Endothelial cell of umbilical vein (primary cell): Measurements from ENCODE around the gene SLC10A1. TPM values are rescaled to one million over a fixed set of nuclear protein-coding genes. Genes with fewer than 3 reads are reported as not detected.

Experiments used
- BruUV-seq: library from RNA; stranded (reverse); fragments of 400-500 nt; replicated peaks from 2 replicates; lab custom pipeline; 2021; lab: Mats Ljungman, UMichigan
- CTCF ChIA-PET: fragments of 300-600, 350-600 bp; sonication (Branson Sonifier 250); formaldehyde crosslinking; loops from one replicate; lab custom pipeline; 2021; ENCODE audit warnings: antibody characterized with exemption, inconsistent platforms; lab: Charles Lee
- POLR2A ChIA-PET: fragments of 300-600, 350-600 bp; sonication (Branson Sonifier 250); formaldehyde crosslinking; loops from one replicate; lab custom pipeline; 2021; ENCODE audit warnings: antibody characterized with exemption, inconsistent platforms; lab: Charles Lee
- DNase-seq: peaks from one replicate; pipeline ENCODE4 v3.0.0-alpha.2; 2011; ENCODE audit warnings: low read depth, low spot score
- FAIRE-seq: peaks from 2 replicates; lab custom pipeline; 2011; peaks lifted over from hg19 to GRCh38; lab: Jason Lieb, UNC
- H2AFZ ChIP-seq: 2 replicates; pipeline ENCODE4 v1.6.0; 2012; ENCODE audit warnings: low read depth, low read length, control low read depth, inconsistent platforms
- H3K27ac ChIP-seq: 2 replicates; pipeline ENCODE4 v1.5.1; 2011; ENCODE audit warnings: low read depth, mild to moderate bottlenecking, control low read depth, low read length, moderate library complexity; ENCODE audit not compliant: insufficient read depth
- H3K27me3 ChIP-seq, 2 experiments: 2 replicates each; pipeline versions ENCODE4 v1.6.0 to v1.6.1; 2011; ENCODE audit warnings: low read length in 2 of 2, mixed read lengths in 1 of 2; ENCODE audit not compliant: control insufficient read depth in 2 of 2, insufficient read depth in 2 of 2
- H3K36me3 ChIP-seq, 2 experiments: 2 replicates in 1 of 2; 3 replicates in 1 of 2; pipeline ENCODE4 v1.5.1; 2011; ENCODE audit warnings: low read length in 2 of 2, mild to moderate bottlenecking in 1 of 2, moderate library complexity in 1 of 2; ENCODE audit not compliant: control insufficient read depth in 2 of 2, insufficient read depth in 2 of 2; ENCODE audit errors: extremely low read depth in 1 of 2
- H3K4me1 ChIP-seq: 3 replicates; pipeline ENCODE4 v1.5.1; 2011; ENCODE audit warnings: mild to moderate bottlenecking, low read length; ENCODE audit not compliant: control insufficient read depth, insufficient read depth; ENCODE audit errors: extremely low read depth
- H3K4me2 ChIP-seq: 2 replicates; pipeline ENCODE4 v1.6.1; 2011; ENCODE audit warnings: low read length, control low read depth, mixed read lengths; ENCODE audit not compliant: insufficient read depth
- H3K4me3 ChIP-seq, 3 experiments: fragments of 200-600 bp in 1 of 3; sonication (generic), shearing (Covaris generic) in 1 of 3; replicated peaks in 1 of 3; 2 replicates each; pipeline ENCODE4 v1.5.1; 2011 to 2016; ENCODE audit warnings: control low read depth in 3 of 3, low read length in 3 of 3, mild to moderate bottlenecking in 2 of 3, inconsistent platforms in 1 of 3, low read depth in 1 of 3, moderate library complexity in 1 of 3; ENCODE audit not compliant: insufficient read depth in 1 of 3
- H3K79me2 ChIP-seq: 2 replicates; pipeline ENCODE4 v1.6.0; 2012; ENCODE audit warnings: low read length, inconsistent platforms; ENCODE audit not compliant: control insufficient read depth, insufficient read depth
- H3K9ac ChIP-seq: replicated peaks from 2 replicates; pipeline ENCODE3; 2011; ENCODE audit warnings: low read length, control low read depth; ENCODE audit not compliant: insufficient read depth; ENCODE audit errors: extremely low read depth
- H3K9me1 ChIP-seq: replicated peaks from 3 replicates; pipeline ENCODE4 v1.6.0; 2011; ENCODE audit warnings: mild to moderate bottlenecking, low read length; ENCODE audit not compliant: control insufficient read depth, insufficient read depth; ENCODE audit errors: extremely low read depth
- H3K9me3 ChIP-seq: replicated peaks from 2 replicates; pipeline ENCODE4 v1.5.1; 2012; ENCODE audit warnings: low read length, inconsistent platforms; ENCODE audit not compliant: control insufficient read depth, insufficient read depth
- H4K20me1 ChIP-seq: replicated peaks from 2 replicates; pipeline ENCODE3; 2011; ENCODE audit warnings: mild to moderate bottlenecking, low read length; ENCODE audit not compliant: control insufficient read depth, insufficient read depth; ENCODE audit errors: extremely low read depth
- CTCF ChIP-seq, 2 donors: IDR thresholded peaks; 1 replicate in 1 of 2; 2 replicates in 1 of 2; pipeline ENCODE4 v1.5.1; 2011; ENCODE audit warnings: low read length in 2 of 2, mild to moderate bottlenecking in 2 of 2, moderate library complexity in 2 of 2, control low read depth in 1 of 2, inconsistent platforms in 1 of 2, low read depth in 1 of 2; ENCODE audit not compliant: insufficient read depth in 1 of 2; ENCODE audit errors: extremely low read depth in 1 of 2
- EZH2 ChIP-seq: IDR thresholded peaks from 2 replicates; pipeline ENCODE4 v1.6.1; 2012; ENCODE audit warnings: borderline replicate concordance, low read depth, mild to moderate bottlenecking, moderate library complexity, low read length, inconsistent platforms; ENCODE audit not compliant: severe bottlenecking
- FOS ChIP-seq: IDR thresholded peaks from 2 replicates; pipeline ENCODE4 v1.6.1; 2011; ENCODE audit warnings: mild to moderate bottlenecking, low read length, moderate library complexity, borderline replicate concordance; ENCODE audit not compliant: insufficient read depth
- GATA2 ChIP-seq: IDR thresholded peaks from 2 replicates; pipeline ENCODE4 v1.7.0; 2011; ENCODE audit warnings: low read depth, mild to moderate bottlenecking, moderate library complexity, mixed read lengths, low read length; ENCODE audit not compliant: insufficient read length, insufficient read depth
- JUN ChIP-seq: IDR thresholded peaks from 2 replicates; pipeline ENCODE4 v1.6.1; 2011; ENCODE audit warnings: borderline replicate concordance, low read depth; ENCODE audit not compliant: insufficient read length, insufficient read depth
- MAX ChIP-seq: IDR thresholded peaks from 2 replicates; pipeline ENCODE4 v1.6.1; 2011; ENCODE audit not compliant: insufficient read depth, insufficient read length
- MYC ChIP-seq: IDR thresholded peaks from one replicate; pipeline ENCODE4 v1.6.1; 2011; ENCODE audit warnings: mild to moderate bottlenecking, low read depth, low read length
- POLR2A ChIP-seq: IDR thresholded peaks from 2 replicates; pipeline ENCODE4 v1.6.1; 2012; ENCODE audit warnings: low read depth, mild to moderate bottlenecking, control low read depth, low read length
- POLR2AphosphoS5 ChIP-seq: IDR thresholded peaks from 2 replicates; pipeline ENCODE4 v1.6.1; 2012; ENCODE audit warnings: low read depth, mild to moderate bottlenecking, control low read depth, low read length, moderate library complexity; ENCODE audit not compliant: insufficient read depth
- dilution Hi-C: fragments of 300-500 bp; cut with MboI; formaldehyde crosslinking; loops from one replicate; pipeline ENCODE4 v1.15.0; 2019; ENCODE audit warnings: low sequenced_read_pairs; ENCODE audit not compliant: extremely low pct_ligation_motif_present
- intact Hi-C: fragments of 100-400 bp; cut with micrococcal nuclease; formaldehyde crosslinking; loops from one replicate; pipeline ENCODE4 v1.10.0; 2022
- polyA plus RNA-seq, 4 experiments: library from polyadenylated mRNA; depleted of rRNA in 3 of 4; stranded (reverse) in 3 of 4; unstranded in 1 of 4; fragments of >200 nt; gene quantifications; 2 replicates each; pipeline versions ENCODE4 v1.2.1 to v1.2.3, GENCODE V29; 2011 to 2012; ENCODE audit warnings: missing spikeins in 1 of 4
- total RNA-seq: library from RNA; stranded (reverse); gene quantifications from 2 replicates; pipeline ENCODE4 v1.2.3, GENCODE V29; 2021

SLC10A1 gene
- total and polyA plus RNA-seq, 2 donors (not counting 3 experiments of a cell fraction or from before 2014, with no cell fraction given), result not detected

GRCh38 chr14:69789118-69789640, 7.9 kb downstream of the SLC10A1 start:
- Histone ChIP-seq H3K9me3 (no peaks in the 10 kb centered on the region), H3K9ac (no peak overlapping the region), H3K4me1 (no peaks in the 10 kb centered on the region), H3K4me3 (no peak overlapping the region), H3K4me2 (no peak overlapping the region), H3K36me3 (no peaks in the 10 kb centered on the region), H3K9me1 (no peaks in the 10 kb centered on the region), H4K20me1 (no peaks in the 10 kb centered on the region), H3K79me2 (no peaks in the 10 kb centered on the region), H3K27ac (no peak overlapping the region), H3K27me3 (no peaks in the 10 kb centered on the region), H2AFZ (no peak overlapping the region)
- TF ChIP-seq POLR2A (no peak), EZH2 (no peak), POLR2AphosphoS5 (no peak), MAX (no peak), GATA2 (no peak), CTCF (IDR thresholded peaks at IDR 0.05; ENCODE audit: extremely low read depth in 1 of 2, insufficient read depth in 1 of 2, low read depth in 1 of 2, low read length in 2 of 2) (no peak), MYC (no peak), FOS (no peak), JUN (no peak)
- ChIA-PET POLR2A (no interaction called here), CTCF (no interaction called here)
- dilution Hi-C loops, result no loop called here
- intact Hi-C loops, result no loop called here
- DNase-seq (no peak), FAIRE-seq (no peak)
- BruUV-seq, result no TSS peak
